ENCODE data around the gene LCP2.

LCP2 gene

DNA sequence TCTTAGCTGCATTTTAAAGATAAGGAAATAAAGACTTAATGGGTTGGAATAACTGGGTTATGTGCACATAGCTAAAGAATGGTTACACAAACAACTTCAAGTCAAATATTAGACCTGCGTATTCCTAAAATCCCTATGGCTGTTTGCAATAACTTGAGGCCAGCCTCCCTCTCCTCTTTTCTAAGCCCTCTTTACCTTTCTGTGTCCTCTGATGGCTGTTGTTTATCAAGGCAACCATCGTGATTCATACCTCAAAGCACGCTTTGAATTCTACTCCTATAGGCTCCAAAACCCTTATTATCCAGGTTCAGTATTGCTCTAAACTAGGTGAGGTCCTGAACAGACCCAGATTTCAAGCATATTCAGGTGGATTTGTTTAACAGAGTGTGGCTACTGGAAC, 45.6 kb upstream of the LCP2 start:
- peaks cover 6% of the 10 kb centered on the region for H3K4me1 ChIP-seq (ENCODE audit: insufficient read depth, low read length, poor library complexity, severe bottlenecking)
- no peak for TF ChIP-seq EZH2phosphoT487 (IDR thresholded peaks at IDR 0.05; ENCODE audit: borderline replicate concordance)
- no peak overlapping the region for H3K4me2 ChIP-seq (ENCODE audit: low read depth, low read length, poor library complexity, severe bottlenecking)
- peaks cover under 1% of the 10 kb centered on the region; the same call in 1 of the 2 replicates for H3K79me2 ChIP-seq (ENCODE audit: insufficient read depth, low read length)
- H3K9ac ChIP-seq (ENCODE audit: low read depth, low read length, poor library complexity, severe bottlenecking): no peak overlapping the region
- H3K27me3 ChIP-seq (ENCODE audit: insufficient read depth, low read length, poor library complexity, severe bottlenecking): no peaks in the 10 kb centered on the region
- no peaks in the 10 kb centered on the region for H4K20me1 ChIP-seq (ENCODE audit: insufficient read depth, low read length, poor library complexity, severe bottlenecking)
- no peaks in the 10 kb centered on the region for H3K9me3 ChIP-seq (ENCODE audit: insufficient read depth, low read depth, low read length)
- H3K36me3 ChIP-seq (ENCODE audit: insufficient read depth, low read length): no peaks in the 10 kb centered on the region
- no peaks in the 10 kb centered on the region for H3F3A ChIP-seq (ENCODE audit: low read depth)
- H3K4me3 ChIP-seq (ENCODE audit: low read length, poor library complexity, severe bottlenecking): no peak overlapping the region
- H3K9me2 ChIP-seq (replicated peaks; ENCODE audit: low read depth, low read length): no peaks in the 10 kb centered on the region
- H2AFZ ChIP-seq (ENCODE audit: low read length): no peak overlapping the region

DNA sequence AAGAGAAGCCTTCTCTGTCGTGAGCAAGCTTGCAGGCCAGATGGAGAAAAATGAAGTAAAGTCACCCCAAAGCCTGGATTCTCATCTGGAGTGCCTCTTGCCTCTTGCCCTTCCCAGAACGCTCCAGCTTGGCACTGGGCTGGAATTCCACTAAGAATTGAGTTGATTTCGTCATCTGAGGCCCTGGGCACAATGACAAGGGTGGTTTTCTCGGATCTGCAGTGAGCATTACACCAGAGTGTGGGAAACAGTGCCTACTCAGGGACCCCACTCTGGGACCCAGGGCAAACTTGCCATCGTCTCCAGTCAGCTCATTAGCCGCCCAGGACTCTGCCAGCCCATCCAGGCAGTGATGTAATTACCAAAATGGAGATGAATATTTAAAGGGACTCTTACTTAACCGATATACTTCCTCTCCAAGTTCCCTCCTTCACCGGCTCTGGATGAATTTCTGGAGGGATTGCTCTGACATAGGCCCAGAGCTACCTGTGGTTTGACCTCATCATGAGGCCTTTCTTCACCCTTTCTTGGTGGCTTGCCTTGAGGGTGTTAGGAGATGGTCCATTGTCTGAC, 44.7 kb upstream of the LCP2 start:
- H4K20me1 ChIP-seq (ENCODE audit: insufficient read depth, low read length, poor library complexity, severe bottlenecking): no peaks in the 10 kb centered on the region
- no peaks in the 10 kb centered on the region for H3K36me3 ChIP-seq (ENCODE audit: insufficient read depth, low read length)

DNA sequence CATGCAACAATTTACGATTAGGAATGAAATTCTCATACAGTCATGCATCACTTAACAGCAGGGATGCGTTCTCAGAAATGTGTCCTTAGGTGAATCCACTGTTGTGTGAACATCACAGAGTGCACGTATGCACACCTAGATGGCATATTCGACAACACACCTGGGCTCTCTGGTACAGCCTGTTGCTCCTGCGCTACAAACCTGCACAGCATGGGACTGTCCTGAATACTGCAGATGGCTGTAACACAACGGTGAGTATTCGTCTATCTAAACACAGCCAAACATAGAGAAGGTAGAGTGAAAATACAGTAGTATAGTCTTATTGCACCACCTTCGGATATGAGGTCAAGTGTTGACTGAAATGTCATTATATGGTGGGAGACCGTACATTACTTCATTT, 44.0 kb upstream of the LCP2 start:
- Histone ChIP-seq H3K9me3 (ENCODE audit: insufficient read depth, low read depth, low read length) (no peaks in the 10 kb centered on the region), H3K4me3 (ENCODE audit: low read length, poor library complexity, severe bottlenecking) (no peak overlapping the region), H3K4me1 (ENCODE audit: insufficient read depth, low read length, poor library complexity, severe bottlenecking) (peaks cover 22% of the 10 kb centered on the region), H3K4me2 (ENCODE audit: low read depth, low read length, poor library complexity, severe bottlenecking) (no peak overlapping the region), H4K20me1 (ENCODE audit: insufficient read depth, low read length, poor library complexity, severe bottlenecking) (no peaks in the 10 kb centered on the region), H3K27me3 (ENCODE audit: insufficient read depth, low read length, poor library complexity, severe bottlenecking) (no peaks in the 10 kb centered on the region), H3K36me3 (ENCODE audit: insufficient read depth, low read length) (no peaks in the 10 kb centered on the region), H3K79me2 (ENCODE audit: insufficient read depth, low read length) (peaks cover 14% of the 10 kb centered on the region; the same call in 1 of the 2 replicates), H3F3A (ENCODE audit: low read depth) (no peaks in the 10 kb centered on the region), H3K9ac (ENCODE audit: low read depth, low read length, poor library complexity, severe bottlenecking) (no peak overlapping the region), H2AFZ (ENCODE audit: low read length) (no peak overlapping the region), H3K9me2 (replicated peaks; ENCODE audit: low read depth, low read length) (no peaks in the 10 kb centered on the region)
- TF ChIP-seq, protein P1, sequence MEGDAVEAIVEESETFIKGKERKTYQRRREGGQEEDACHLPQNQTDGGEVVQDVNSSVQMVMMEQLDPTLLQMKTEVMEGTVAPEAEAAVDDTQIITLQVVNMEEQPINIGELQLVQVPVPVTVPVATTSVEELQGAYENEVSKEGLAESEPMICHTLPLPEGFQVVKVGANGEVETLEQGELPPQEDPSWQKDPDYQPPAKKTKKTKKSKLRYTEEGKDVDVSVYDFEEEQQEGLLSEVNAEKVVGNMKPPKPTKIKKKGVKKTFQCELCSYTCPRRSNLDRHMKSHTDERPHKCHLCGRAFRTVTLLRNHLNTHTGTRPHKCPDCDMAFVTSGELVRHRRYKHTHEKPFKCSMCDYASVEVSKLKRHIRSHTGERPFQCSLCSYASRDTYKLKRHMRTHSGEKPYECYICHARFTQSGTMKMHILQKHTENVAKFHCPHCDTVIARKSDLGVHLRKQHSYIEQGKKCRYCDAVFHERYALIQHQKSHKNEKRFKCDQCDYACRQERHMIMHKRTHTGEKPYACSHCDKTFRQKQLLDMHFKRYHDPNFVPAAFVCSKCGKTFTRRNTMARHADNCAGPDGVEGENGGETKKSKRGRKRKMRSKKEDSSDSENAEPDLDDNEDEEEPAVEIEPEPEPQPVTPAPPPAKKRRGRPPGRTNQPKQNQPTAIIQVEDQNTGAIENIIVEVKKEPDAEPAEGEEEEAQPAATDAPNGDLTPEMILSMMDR (conservative IDR thresholded peaks at IDR 0.05; ENCODE audit: low read length): no peak
- no peak for TF ChIP-seq EZH2phosphoT487 (IDR thresholded peaks at IDR 0.05; ENCODE audit: borderline replicate concordance)

More for the DNA sequence above, 44.7 kb upstream of the LCP2 start:
- Histone ChIP-seq H3K27me3 (ENCODE audit: insufficient read depth, low read length, poor library complexity, severe bottlenecking) (no peaks in the 10 kb centered on the region), H2AFZ (ENCODE audit: low read length) (no peak overlapping the region), H3K9me2 (replicated peaks; ENCODE audit: low read depth, low read length) (no peaks in the 10 kb centered on the region), H3K4me1 (ENCODE audit: insufficient read depth, low read length, poor library complexity, severe bottlenecking) (peaks cover 15% of the 10 kb centered on the region), H3K4me3 (ENCODE audit: low read length, poor library complexity, severe bottlenecking) (no peak overlapping the region), H3K9ac (ENCODE audit: low read depth, low read length, poor library complexity, severe bottlenecking) (no peak overlapping the region), H3K79me2 (ENCODE audit: insufficient read depth, low read length) (peaks cover 9% of the 10 kb centered on the region; the same call in 1 of the 2 replicates), H3K4me2 (ENCODE audit: low read depth, low read length, poor library complexity, severe bottlenecking) (no peak overlapping the region), H3F3A (ENCODE audit: low read depth) (no peaks in the 10 kb centered on the region), H3K9me3 (ENCODE audit: insufficient read depth, low read depth, low read length) (no peaks in the 10 kb centered on the region)
- TF ChIP-seq EZH2phosphoT487 (IDR thresholded peaks at IDR 0.05; ENCODE audit: borderline replicate concordance): no peak
- TF ChIP-seq, protein P1 (conservative IDR thresholded peaks at IDR 0.05; ENCODE audit: low read length): no peak

DNA sequence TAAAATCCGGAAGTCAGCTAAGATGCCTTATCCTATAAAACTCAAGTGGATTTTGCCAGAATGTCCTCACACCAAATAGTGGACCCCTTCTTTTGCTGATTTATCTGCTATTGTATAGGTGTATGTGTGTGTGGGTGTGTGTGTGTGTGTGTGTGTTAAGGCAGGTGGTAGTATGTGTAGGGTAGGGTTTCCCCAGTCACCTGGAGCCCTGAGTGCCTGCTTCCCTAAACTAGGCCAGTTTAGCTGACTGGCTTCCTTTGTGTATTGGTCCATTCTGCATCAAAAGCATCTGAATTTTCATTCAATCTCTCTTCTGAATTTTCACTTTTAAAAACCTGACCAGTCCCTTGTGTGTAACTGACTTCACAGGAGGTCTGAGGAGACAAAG, 42.2 kb upstream of the LCP2 start:
- H3K79me2 ChIP-seq (ENCODE audit: insufficient read depth, low read length): peaks cover 27% of the 10 kb centered on the region
- H3K27me3 ChIP-seq (ENCODE audit: insufficient read depth, low read length, poor library complexity, severe bottlenecking): no peaks in the 10 kb centered on the region
- peaks cover 37% of the 10 kb centered on the region for H3K4me1 ChIP-seq (ENCODE audit: insufficient read depth, low read length, poor library complexity, severe bottlenecking)
- H3F3A ChIP-seq (ENCODE audit: low read depth): no peaks in the 10 kb centered on the region
- H4K20me1 ChIP-seq (ENCODE audit: insufficient read depth, low read length, poor library complexity, severe bottlenecking): no peaks in the 10 kb centered on the region
- no peak overlapping the region for H3K9ac ChIP-seq (ENCODE audit: low read depth, low read length, poor library complexity, severe bottlenecking)
- H3K9me2 ChIP-seq (replicated peaks; ENCODE audit: low read depth, low read length): no peaks in the 10 kb centered on the region
- no peak overlapping the region for H3K4me2 ChIP-seq (ENCODE audit: low read depth, low read length, poor library complexity, severe bottlenecking)
- TF ChIP-seq, protein P1 (conservative IDR thresholded peaks at IDR 0.05; ENCODE audit: low read length): no peak
- TF ChIP-seq EZH2phosphoT487 (IDR thresholded peaks at IDR 0.05; ENCODE audit: borderline replicate concordance): no peak
- H2AFZ ChIP-seq (ENCODE audit: low read length): no peak overlapping the region
- H3K4me3 ChIP-seq (ENCODE audit: low read length, poor library complexity, severe bottlenecking): no peak overlapping the region
- H3K36me3 ChIP-seq (ENCODE audit: insufficient read depth, low read length): no peaks in the 10 kb centered on the region
- no peaks in the 10 kb centered on the region for H3K9me3 ChIP-seq (ENCODE audit: insufficient read depth, low read depth, low read length)

All from Loucy (cell line).